ENCODE results near the gene PAX8. TPM values are rescaled to one million over a fixed set of nuclear protein-coding genes. Genes with fewer than 3 reads are reported as not detected.

The PAX8 gene
- total RNA-seq, 4 donors from 2014 or later: 0.91 to 5.2 (median 4.3) TPM

- peak; percentile 44 to 91 for DNase-seq (ENCODE audit: low spot score in 2 of 2)
- intact Hi-C loops (cut with DNase I; ENCODE audit: low total_unique reads): no loop called here
- H3K4me3 ChIP-seq (ENCODE audit: low read depth, poor library complexity, severe bottlenecking): no peak within 1 kb of the TSS
- no peak for TF ChIP-seq CTCF (IDR thresholded peaks at IDR 0.05)
- no peak for TF ChIP-seq POLR2A (IDR thresholded peaks at IDR 0.05)
- WGBS, 2 donors: 75 to 86% methylated on average over 13 to 14 of the region's 14 CpGs
Measured at GRCh38 chr2:113173542-113174375, 105.0 kb downstream of the PAX8 start, which contains the start of gene PSD4. TSS of gene PSD4 (plus strand) at chr2:113173971. CDS start at chr2:113182457, 8,486 bp downstream.

GRCh38 chr2:113172721-113173541 is 105.8 kb downstream of the PAX8 start:
- H3K4me3 ChIP-seq (ENCODE audit: low read depth, poor library complexity, severe bottlenecking): no peak overlapping the region
- peak in 1 of 2 donors; percentile 72 for DNase-seq (ENCODE audit: low spot score in 2 of 2)
- WGBS, 2 donors: 89 to 90% methylated on average over 16 of the region's 16 CpGs
- intact Hi-C loops (cut with DNase I; ENCODE audit: low total_unique reads): no loop called here
- TF ChIP-seq CTCF (IDR thresholded peaks at IDR 0.05) (no peak), POLR2A (IDR thresholded peaks at IDR 0.05) (no peak)

GRCh38 chr2:113171334-113172075 is 107.2 kb downstream of the PAX8 start:
- WGBS, 2 donors: 92 to 93% methylated on average over 8 of the region's 8 CpGs
- DNase-seq (ENCODE audit: low spot score in 2 of 2): peak in 1 of 2 donors; percentile 57
- TF ChIP-seq CTCF (IDR thresholded peaks at IDR 0.05): no peak
- TF ChIP-seq POLR2A (IDR thresholded peaks at IDR 0.05): no peak
- no peak overlapping the region for H3K4me3 ChIP-seq (ENCODE audit: low read depth, poor library complexity, severe bottlenecking)
- intact Hi-C loops (cut with DNase I; ENCODE audit: low total_unique reads): no loop called here

GRCh38 chr2:113169586-113169985 is 109.1 kb downstream of the PAX8 start:
- no peak overlapping the region for H3K4me3 ChIP-seq (ENCODE audit: low read depth, poor library complexity, severe bottlenecking)
- TF ChIP-seq POLR2A (IDR thresholded peaks at IDR 0.05) (no peak), CTCF (IDR thresholded peaks at IDR 0.05) (no peak)
- no peak for DNase-seq (ENCODE audit: low spot score in 2 of 2)
- intact Hi-C loops (cut with DNase I; ENCODE audit: low total_unique reads): no loop called here
- WGBS, 2 donors: 84 to 95% methylated on average over 3 of the region's 3 CpGs

- WGBS, 2 donors: 93 to 95% methylated on average over 8 of the region's 8 CpGs
- no peak overlapping the region for H3K4me3 ChIP-seq (ENCODE audit: low read depth, poor library complexity, severe bottlenecking)
- intact Hi-C loops (cut with DNase I; ENCODE audit: low total_unique reads): no loop called here
- DNase-seq (ENCODE audit: low spot score in 2 of 2): peak in 1 of 2 donors; percentile 68
- TF ChIP-seq CTCF (IDR thresholded peaks at IDR 0.05) (no peak), POLR2A (IDR thresholded peaks at IDR 0.05) (no peak)
Measured at GRCh38 chr2:113169002-113169530, 109.7 kb downstream of the PAX8 start.

Measured in lower leg skin (tissue), 4 donors.